ENCODE data around the gene TIAM2. TPM values are rescaled to one million over a fixed set of nuclear protein-coding genes. Genes with fewer than 3 reads are reported as not detected.

Gene TIAM2
- total and polyA plus RNA-seq, 8 donors = 1.1 to 44.2 (median 5.5) TPM

DNA sequence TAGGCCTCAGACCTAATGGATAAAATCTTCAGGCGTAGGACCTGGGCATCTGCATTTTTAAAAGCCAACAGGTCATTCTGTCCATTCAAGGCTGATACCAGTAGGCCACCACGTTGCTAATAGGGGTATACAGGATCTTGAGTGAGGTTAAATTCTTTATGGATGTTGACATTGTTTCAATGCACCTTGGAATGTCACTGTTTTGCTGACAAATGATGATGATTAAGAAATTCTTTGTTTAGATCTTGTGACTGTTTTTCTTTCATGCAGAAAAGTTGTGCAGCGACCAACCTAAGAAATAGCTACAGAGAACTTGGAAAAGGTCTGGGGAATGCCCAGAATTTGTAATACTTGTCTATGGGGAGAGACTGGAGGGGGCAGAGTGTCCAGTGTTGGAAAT, 167.6 kb downstream of the TIAM2 start:
- peaks cover 0 to 13% (median 6%) of the 10 kb centered on the region in 4 donors for H3K36me3 ChIP-seq
- no peaks in the 10 kb centered on the region for H3K27me3 ChIP-seq
- H3K4me1 ChIP-seq = peaks cover 0 to 5% (median 0%) of the 10 kb centered on the region in 4 donors
- intact Hi-C loops (cut with DNase I; ENCODE audit: low total_unique reads) = no loop called here
- WGBS, 5 donors = 76 to 80% (median 78%) methylated on average over 3 of the region's 3 CpGs
- H3K9me3 ChIP-seq = no peaks in the 10 kb centered on the region
- no peak overlapping the region for H3K4me3 ChIP-seq
- TF ChIP-seq POLR2A (IDR thresholded peaks at IDR 0.05) (no peak), POLR2AphosphoS5 (IDR thresholded peaks at IDR 0.05) (no peak), EP300 (IDR thresholded peaks at IDR 0.05) (no peak)
- TF ChIP-seq, protein P1, sequence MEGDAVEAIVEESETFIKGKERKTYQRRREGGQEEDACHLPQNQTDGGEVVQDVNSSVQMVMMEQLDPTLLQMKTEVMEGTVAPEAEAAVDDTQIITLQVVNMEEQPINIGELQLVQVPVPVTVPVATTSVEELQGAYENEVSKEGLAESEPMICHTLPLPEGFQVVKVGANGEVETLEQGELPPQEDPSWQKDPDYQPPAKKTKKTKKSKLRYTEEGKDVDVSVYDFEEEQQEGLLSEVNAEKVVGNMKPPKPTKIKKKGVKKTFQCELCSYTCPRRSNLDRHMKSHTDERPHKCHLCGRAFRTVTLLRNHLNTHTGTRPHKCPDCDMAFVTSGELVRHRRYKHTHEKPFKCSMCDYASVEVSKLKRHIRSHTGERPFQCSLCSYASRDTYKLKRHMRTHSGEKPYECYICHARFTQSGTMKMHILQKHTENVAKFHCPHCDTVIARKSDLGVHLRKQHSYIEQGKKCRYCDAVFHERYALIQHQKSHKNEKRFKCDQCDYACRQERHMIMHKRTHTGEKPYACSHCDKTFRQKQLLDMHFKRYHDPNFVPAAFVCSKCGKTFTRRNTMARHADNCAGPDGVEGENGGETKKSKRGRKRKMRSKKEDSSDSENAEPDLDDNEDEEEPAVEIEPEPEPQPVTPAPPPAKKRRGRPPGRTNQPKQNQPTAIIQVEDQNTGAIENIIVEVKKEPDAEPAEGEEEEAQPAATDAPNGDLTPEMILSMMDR (IDR thresholded peaks at IDR 0.05) = no peak
- DNase-seq = no peak
- H3K27ac ChIP-seq = no peak overlapping the region

DNA sequence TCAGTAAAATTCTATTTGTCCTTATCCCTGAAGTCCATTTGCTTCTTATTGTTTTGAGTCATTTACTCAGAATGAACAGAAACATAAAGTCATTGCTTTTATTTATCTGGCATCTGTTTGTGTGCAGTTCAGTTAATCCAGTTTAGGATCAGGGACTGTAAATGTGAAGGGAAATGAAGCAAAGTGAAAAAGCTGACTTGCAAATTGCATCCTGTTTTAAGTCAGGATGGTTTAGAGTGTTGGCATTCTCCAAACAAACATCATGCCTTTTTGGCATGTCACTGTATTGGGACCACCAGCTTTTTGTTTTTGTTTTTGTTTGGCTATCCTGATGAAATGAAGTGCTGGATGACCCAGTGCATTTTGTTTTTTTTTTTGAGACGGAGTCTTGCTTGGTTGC, 168.5 kb downstream of the TIAM2 start:
- Histone ChIP-seq H3K27me3 (no peaks in the 10 kb centered on the region), H3K27ac (no peak overlapping the region), H3K36me3 (peaks cover 0 to 13% (median 6%) of the 10 kb centered on the region in 4 donors), H3K9me3 (no peaks in the 10 kb centered on the region), H3K4me3 (no peak overlapping the region), H3K4me1 (no peaks in the 10 kb centered on the region)
- TF ChIP-seq POLR2A (IDR thresholded peaks at IDR 0.05) (no peak), EP300 (IDR thresholded peaks at IDR 0.05) (no peak), POLR2AphosphoS5 (IDR thresholded peaks at IDR 0.05) (no peak)
- TF ChIP-seq, protein P1 (IDR thresholded peaks at IDR 0.05) = no peak
- DNase-seq = no peak
- intact Hi-C loops (cut with DNase I; ENCODE audit: low total_unique reads) = no loop called here
- WGBS, 5 donors = 81 to 95% (median 84%) methylated on average over 1 of the region's 1 CpG

DNA sequence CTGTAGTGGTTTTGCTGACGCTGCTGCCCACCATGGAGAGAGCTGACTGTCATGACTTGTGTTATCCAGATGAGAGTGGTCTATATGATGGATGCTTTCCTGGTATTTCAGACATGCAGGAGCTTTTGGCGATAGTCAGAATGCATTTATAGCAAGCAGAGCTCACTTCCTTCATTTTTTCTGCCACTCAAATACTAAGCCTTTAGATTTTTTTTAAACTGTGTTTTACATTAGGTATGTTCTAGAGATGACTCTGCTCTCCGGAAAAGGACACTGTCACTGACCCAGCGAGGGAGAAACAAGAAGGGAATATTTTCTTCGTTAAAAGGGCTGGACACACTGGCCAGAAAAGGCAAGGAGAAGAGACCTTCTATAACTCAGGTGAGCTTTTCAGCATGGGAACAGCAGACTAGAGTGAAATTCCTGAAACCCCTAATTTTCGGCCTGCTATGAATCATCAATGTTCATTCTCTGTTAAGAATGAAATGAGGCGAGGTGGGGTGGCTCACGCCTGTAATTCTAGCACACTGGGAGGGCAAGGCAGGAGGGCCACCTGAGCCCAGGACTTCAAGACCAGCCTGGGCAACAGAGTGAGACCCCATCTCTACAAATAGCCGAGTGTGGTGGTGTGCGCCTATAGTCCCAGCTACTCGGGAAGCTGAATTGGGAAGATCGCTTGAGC, 170.1 kb downstream of the TIAM2 start:
- intact Hi-C loops (cut with DNase I; ENCODE audit: low total_unique reads) = no loop called here
- no peak overlapping the region for H3K4me3 ChIP-seq
- H3K27me3 ChIP-seq = no peaks in the 10 kb centered on the region
- no peak overlapping the region for H3K27ac ChIP-seq
- no peaks in the 10 kb centered on the region for H3K9me3 ChIP-seq
- peaks cover 0 to 13% (median 6%) of the 10 kb centered on the region in 4 donors for H3K36me3 ChIP-seq
- TF ChIP-seq EP300 (IDR thresholded peaks at IDR 0.05) (no peak), POLR2A (IDR thresholded peaks at IDR 0.05) (no peak), POLR2AphosphoS5 (IDR thresholded peaks at IDR 0.05) (no peak)
- TF ChIP-seq, protein P1 (IDR thresholded peaks at IDR 0.05) = no peak
- 85 to 95% (median 86%) methylated on average over 12 of the region's 12 CpGs for WGBS, 5 donors
- no peaks in the 10 kb centered on the region for H3K4me1 ChIP-seq
- DNase-seq = no peak

DNA sequence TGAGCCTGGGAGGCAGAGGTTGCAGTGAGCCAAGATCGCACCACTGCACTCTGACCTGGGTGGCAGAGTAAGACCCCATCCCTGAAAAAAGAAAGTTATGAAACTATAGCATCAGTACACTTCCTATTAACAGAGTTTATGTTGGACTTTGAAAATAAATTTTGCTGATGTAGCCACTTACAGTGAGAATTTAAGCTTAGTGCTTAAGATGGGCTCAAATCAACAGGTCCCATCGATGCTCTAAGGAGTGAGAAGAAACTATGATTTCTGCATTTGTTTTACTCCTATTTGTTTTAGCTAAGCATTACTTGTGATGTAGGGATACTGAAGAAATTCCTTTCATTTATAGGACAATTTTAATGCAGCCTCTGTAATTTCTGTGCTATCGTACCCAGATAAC, 175.4 kb downstream of the TIAM2 start:
- H3K4me3 ChIP-seq = no peak overlapping the region
- H3K4me1 ChIP-seq = peaks cover 6 to 36% (median 19%) of the 10 kb centered on the region in 4 donors
- WGBS, 5 donors = 80 to 89% (median 82%) methylated on average over 3 of the region's 3 CpGs
- H3K9me3 ChIP-seq = no peaks in the 10 kb centered on the region
- intact Hi-C loops (cut with DNase I; ENCODE audit: low total_unique reads) = no loop called here
- H3K27ac ChIP-seq = no peak overlapping the region
- TF ChIP-seq EP300 (IDR thresholded peaks at IDR 0.05) (no peak), POLR2AphosphoS5 (IDR thresholded peaks at IDR 0.05) (no peak), POLR2A (IDR thresholded peaks at IDR 0.05) (no peak)
- TF ChIP-seq, protein P1 (IDR thresholded peaks at IDR 0.05) = no peak
- peaks cover 0 to 1% (median 0%) of the 10 kb centered on the region in 4 donors for H3K36me3 ChIP-seq
- no peak for DNase-seq
- no peaks in the 10 kb centered on the region for H3K27me3 ChIP-seq
